ENCODE measurements around the gene DCAF15.

- no peak for TF ChIP-seq TAF1 (IDR thresholded peaks at IDR 0.05; ENCODE audit: borderline replicate concordance, low read depth, low read length)
- no peak for TF ChIP-seq POLR2A (IDR thresholded peaks at IDR 0.05; ENCODE audit: low read depth, low read length)
Measured at GRCh38 chr19:13957051-13957450, 4.7 kb downstream of the DCAF15 start.
